HepG2 (cell line): Measurements from ENCODE around the gene ZNF584. TPM values are rescaled to one million over a fixed set of nuclear protein-coding genes. Genes with fewer than 3 reads are reported as not detected.
A peak's percentile ranks its signal among the peaks of the same experiment; 100 is the strongest.

ENCODE experiments used
- ASH2L ChIP-seq: fragments of 300-600, 200-600 bp; sonication (generic); IDR thresholded peaks from 2 replicates; pipeline ENCODE4 v1.7.0; 2017; ENCODE audit warnings: low read depth, mild to moderate bottlenecking, moderate library complexity, mixed read lengths, low read length; ENCODE audit not compliant: insufficient read length
- FOXC1 ChIP-seq: sonication (generic); formaldehyde crosslinking; IDR thresholded peaks from 2 replicates; pipeline ENCODE4 v1.8.0; 2022; ENCODE audit warnings: mild to moderate bottlenecking, missing genetic modification reagents, borderline replicate concordance
- FOXK2 ChIP-seq: fragments of 450-650 bp; IDR thresholded peaks from 2 replicates; pipeline ENCODE4 v1.6.1; 2016
- HNRNPUL1 ChIP-seq: fragments of 200-400 bp; formaldehyde crosslinking; IDR thresholded peaks from 2 replicates; pipeline ENCODE4 v1.6.1; 2017; ENCODE audit warnings: low read depth, mild to moderate bottlenecking, low read length, moderate library complexity
- PRMT3 ChIP-seq: sonication (generic); formaldehyde crosslinking; IDR thresholded peaks from 2 replicates; pipeline ENCODE4 v1.8.1; 2022; ENCODE audit warnings: low read depth, mild to moderate bottlenecking, moderate library complexity, missing genetic modification reagents, borderline replicate concordance
- RBM22 ChIP-seq: fragments of 200-400 bp; formaldehyde crosslinking; optimal IDR thresholded peaks from 2 replicates; pipeline ENCODE3; 2017; ENCODE audit warnings: mild to moderate bottlenecking, low read length, moderate library complexity
- ZMYM3 ChIP-seq: sonication (generic); formaldehyde crosslinking; IDR thresholded peaks from 2 replicates; pipeline ENCODE4 v1.5.1; 2020; ENCODE audit warnings: mild to moderate bottlenecking, missing genetic modification reagents
- ZNF234 ChIP-seq: sonication (generic); formaldehyde crosslinking; conservative IDR thresholded peaks from 2 replicates; pipeline ENCODE4 v1.5.1; 2020; ENCODE audit warnings: mild to moderate bottlenecking, missing genetic modification reagents
- ZNF501 ChIP-seq: sonication (generic); formaldehyde crosslinking; IDR thresholded peaks from 2 replicates; pipeline ENCODE4 v1.5.1; 2020; ENCODE audit warnings: mild to moderate bottlenecking, moderate library complexity, missing genetic modification reagents
- ZNF615 ChIP-seq: sonication (generic); formaldehyde crosslinking; IDR thresholded peaks from 2 replicates; pipeline ENCODE4 v1.5.0; 2020; ENCODE audit warnings: mild to moderate bottlenecking, missing genetic modification reagents, borderline replicate concordance
- polyA plus RNA-seq, 8 experiments: library from polyadenylated mRNA; depleted of rRNA in 3 of 8; stranded (reverse) in 7 of 8; unstranded in 1 of 8; fragments of >200 nt; fragmentation: Illumina TruSeq in 4 of 8; extraction: Trizol in 4 of 8; gene quantifications; 2 replicates each; pipeline versions ENCODE4 v1.2.1 to v1.2.3, GENCODE V29; 2011 to 2016; ENCODE audit warnings: low read depth in 4 of 8, missing spikeins in 1 of 8, mixed read lengths in 1 of 8; ENCODE audit not compliant: insufficient read depth in 1 of 8
- total RNA-seq, 5 experiments: library from RNA; depleted of rRNA; stranded (reverse); fragments of >200 nt; fragmentation: Illumina TruSeq; extraction: Trizol; gene quantifications; 2 replicates each; pipeline ENCODE4 v1.2.3, GENCODE V29; 2016; ENCODE audit warnings: low read depth in 1 of 5
- TF ChIP-seq, protein P1 (sequence below): sonication (generic); formaldehyde crosslinking; IDR thresholded peaks from 2 replicates; pipeline ENCODE4 v1.4.0; 2020; ENCODE audit warnings: missing genetic modification reagents; ENCODE audit errors: not compliant biosample characterization
- TF ChIP-seq, protein P2 (sequence below): IDR thresholded peaks from 2 replicates; pipeline ENCODE4 v1.6.1; 2016; ENCODE audit warnings: control low read depth

The ZNF584 gene
- total and polyA plus RNA-seq, 2 of the 13 experiments (the other 11 are each of a cell fraction or from before 2014, with no cell fraction given), result 2.4 to 7.0 TPM

DNA sequence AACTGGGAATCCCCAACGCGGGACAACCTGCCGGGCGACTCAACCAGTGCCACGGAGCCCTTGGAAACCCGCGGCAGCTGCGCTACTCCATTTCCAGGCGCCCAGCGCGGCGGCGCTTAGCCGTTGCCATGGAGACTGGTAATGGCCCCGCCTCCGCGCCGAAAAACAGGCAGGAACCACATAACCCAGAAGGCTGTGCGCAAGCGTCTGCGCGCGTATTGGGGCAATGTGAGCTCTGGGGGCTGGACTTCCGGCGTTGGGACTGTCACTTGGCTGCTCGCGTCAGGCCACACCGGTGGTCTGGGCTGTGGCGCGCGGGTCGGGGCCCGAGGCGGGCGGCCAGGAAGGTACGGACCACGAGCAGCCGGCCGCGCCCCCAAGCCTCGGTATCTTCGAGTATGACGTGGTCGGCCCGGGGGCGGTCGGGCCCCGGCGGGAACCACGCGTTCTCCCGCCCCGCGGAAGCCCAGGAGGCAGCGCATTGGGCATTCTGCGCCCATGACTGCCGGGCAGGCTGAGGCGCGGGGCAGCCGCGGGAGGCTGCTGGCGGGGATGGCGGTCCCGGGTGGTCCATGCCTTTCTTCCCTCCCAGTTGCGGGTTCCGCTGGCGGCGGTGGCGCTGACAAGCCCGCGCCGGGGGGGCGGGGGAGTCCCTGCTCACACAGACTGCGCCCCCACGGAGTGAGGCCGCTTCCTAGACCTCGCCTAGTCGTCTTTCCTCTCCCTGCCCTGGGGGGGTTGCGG is 43.1 kb downstream of the ZNF584 start, which contains the start of gene ZNF324B (continued):
- TF ChIP-seq, protein P1, sequence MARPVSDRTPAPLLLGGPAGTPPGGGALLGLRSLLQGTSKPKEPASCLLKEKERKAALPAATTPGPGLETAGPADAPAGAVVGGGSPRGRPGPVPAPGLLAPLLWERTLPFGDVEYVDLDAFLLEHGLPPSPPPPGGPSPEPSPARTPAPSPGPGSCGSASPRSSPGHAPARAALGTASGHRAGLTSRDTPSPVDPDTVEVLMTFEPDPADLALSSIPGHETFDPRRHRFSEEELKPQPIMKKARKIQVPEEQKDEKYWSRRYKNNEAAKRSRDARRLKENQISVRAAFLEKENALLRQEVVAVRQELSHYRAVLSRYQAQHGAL, result no peak
- TF ChIP-seq ZNF501 (peak; percentile 85), ZNF615 (CRISPR knock-in tag) (no peak), FOXC1 (peak; percentile 70), PRMT3 (CRISPR knock-in tag) (no peak), ZNF234 (CRISPR knock-in tag) (no peak), ASH2L (peak; percentile 48), ZMYM3 (CRISPR knock-in tag) (no peak), FOXK2 (no peak), HNRNPUL1 (no peak), RBM22 (peak; percentile 22)
- TF ChIP-seq, protein P2, sequence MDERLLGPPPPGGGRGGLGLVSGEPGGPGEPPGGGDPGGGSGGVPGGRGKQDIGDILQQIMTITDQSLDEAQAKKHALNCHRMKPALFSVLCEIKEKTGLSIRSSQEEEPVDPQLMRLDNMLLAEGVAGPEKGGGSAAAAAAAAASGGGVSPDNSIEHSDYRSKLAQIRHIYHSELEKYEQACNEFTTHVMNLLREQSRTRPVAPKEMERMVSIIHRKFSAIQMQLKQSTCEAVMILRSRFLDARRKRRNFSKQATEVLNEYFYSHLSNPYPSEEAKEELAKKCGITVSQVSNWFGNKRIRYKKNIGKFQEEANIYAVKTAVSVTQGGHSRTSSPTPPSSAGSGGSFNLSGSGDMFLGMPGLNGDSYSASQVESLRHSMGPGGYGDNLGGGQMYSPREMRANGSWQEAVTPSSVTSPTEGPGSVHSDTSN (CRISPR knock-in tag), result no peak
